Mammary epithelial cell (primary cell): Measurements from ENCODE around the gene AFAP1.

Experiments
- EZH2 ChIP-seq: IDR thresholded peaks from 2 replicates; pipeline ENCODE4 v1.6.1; 2012; ENCODE audit warnings: low read length, inconsistent platforms, borderline replicate concordance
- TF ChIP-seq, protein P1 (sequence below), 2 donors: IDR thresholded peaks in 1 of 2; conservative IDR thresholded peaks in 1 of 2; 2 replicates each; pipeline ENCODE4 v1.5.1; 2011 to 2012; ENCODE audit warnings: inconsistent platforms in 2 of 2, low read length in 2 of 2, mild to moderate bottlenecking in 2 of 2, control low read depth in 1 of 2, low read depth in 1 of 2; ENCODE audit not compliant: insufficient read depth in 1 of 2; ENCODE audit errors: extremely low read depth in 1 of 2

DNA sequence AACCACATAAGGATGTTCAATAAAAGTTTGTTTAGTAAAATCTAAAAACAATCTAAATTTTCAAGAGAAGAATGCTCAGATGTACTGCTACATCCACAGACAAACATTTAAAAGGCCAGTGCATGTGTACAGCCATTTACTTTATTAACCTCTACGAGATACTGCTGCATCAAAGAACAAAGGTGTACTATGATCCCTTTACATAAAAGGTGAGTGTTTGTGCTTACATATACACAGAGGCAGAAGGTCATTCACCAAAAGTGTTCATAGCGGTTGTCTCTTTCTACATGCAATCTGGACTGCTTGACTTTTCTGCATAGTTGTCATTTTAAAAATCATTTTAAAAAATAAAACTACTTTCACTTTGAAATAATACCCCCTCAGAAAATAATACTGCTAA is 81.7 kb downstream of the AFAP1 start:
- TF ChIP-seq, protein P1, sequence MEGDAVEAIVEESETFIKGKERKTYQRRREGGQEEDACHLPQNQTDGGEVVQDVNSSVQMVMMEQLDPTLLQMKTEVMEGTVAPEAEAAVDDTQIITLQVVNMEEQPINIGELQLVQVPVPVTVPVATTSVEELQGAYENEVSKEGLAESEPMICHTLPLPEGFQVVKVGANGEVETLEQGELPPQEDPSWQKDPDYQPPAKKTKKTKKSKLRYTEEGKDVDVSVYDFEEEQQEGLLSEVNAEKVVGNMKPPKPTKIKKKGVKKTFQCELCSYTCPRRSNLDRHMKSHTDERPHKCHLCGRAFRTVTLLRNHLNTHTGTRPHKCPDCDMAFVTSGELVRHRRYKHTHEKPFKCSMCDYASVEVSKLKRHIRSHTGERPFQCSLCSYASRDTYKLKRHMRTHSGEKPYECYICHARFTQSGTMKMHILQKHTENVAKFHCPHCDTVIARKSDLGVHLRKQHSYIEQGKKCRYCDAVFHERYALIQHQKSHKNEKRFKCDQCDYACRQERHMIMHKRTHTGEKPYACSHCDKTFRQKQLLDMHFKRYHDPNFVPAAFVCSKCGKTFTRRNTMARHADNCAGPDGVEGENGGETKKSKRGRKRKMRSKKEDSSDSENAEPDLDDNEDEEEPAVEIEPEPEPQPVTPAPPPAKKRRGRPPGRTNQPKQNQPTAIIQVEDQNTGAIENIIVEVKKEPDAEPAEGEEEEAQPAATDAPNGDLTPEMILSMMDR (conservative IDR thresholded peaks at IDR 0.05 in 1 of 2, IDR thresholded peaks at IDR 0.05 in 1 of 2; ENCODE audit: extremely low read depth in 1 of 2, insufficient read depth in 1 of 2, low read depth in 1 of 2, low read length in 2 of 2), result no peak
- TF ChIP-seq EZH2, result no peak
